Nephron (organoid): ENCODE measurements around the gene WWOX.

ENCODE experiments used
- H3K27ac Mint-ChIP-seq, 3 experiments: 2 replicates each; pipeline ENCODE4 v1.8.0; 2020; ENCODE audit warnings: mixed read lengths in 3 of 3, mild to moderate bottlenecking in 2 of 3, moderate library complexity in 1 of 3
- H3K27me3 Mint-ChIP-seq: 2 replicates; pipeline ENCODE4 v1.8.0; 2021; ENCODE audit warnings: low read depth, mild to moderate bottlenecking, moderate library complexity, mixed read lengths
- H3K36me3 Mint-ChIP-seq: 2 replicates; pipeline ENCODE4 v1.8.0; 2020; ENCODE audit warnings: low read depth, mixed read lengths
- H3K4me1 Mint-ChIP-seq: 2 replicates; pipeline ENCODE4 v1.8.0; 2020; ENCODE audit warnings: mixed read lengths
- H3K4me3 Mint-ChIP-seq, 3 experiments: 2 replicates each; pipeline ENCODE4 v1.8.0; 2020; ENCODE audit warnings: mild to moderate bottlenecking in 3 of 3, mixed read lengths in 3 of 3, moderate library complexity in 2 of 3
- H3K9me3 Mint-ChIP-seq: 2 replicates; pipeline ENCODE4 v1.8.0; 2020; ENCODE audit warnings: mixed read lengths
- CTCF ChIP-seq, 3 experiments: fragments of 200-600 bp; sonication (generic); IDR thresholded peaks; one replicate each; pipeline ENCODE4 v1.5.0; 2021; ENCODE audit warnings: antibody characterized with exemption in 3 of 3; ENCODE audit not compliant: unreplicated experiment in 3 of 3

WWOX gene

GRCh38 chr16:78249832-78250231 is 150.4 kb downstream of the WWOX start:
- H3K4me3 Mint-ChIP-seq: no peak overlapping the region
- H3K36me3 Mint-ChIP-seq: no peaks in the 10 kb centered on the region
- H3K4me1 Mint-ChIP-seq: peaks cover 9% of the 10 kb centered on the region
- H3K9me3 Mint-ChIP-seq: no peaks in the 10 kb centered on the region
- peak overlapping the region; percentile 5 to 76 (median 51) for H3K27ac Mint-ChIP-seq
- no peak for TF ChIP-seq CTCF (IDR thresholded peaks at IDR 0.05; ENCODE audit: unreplicated experiment in 3 of 3)
- H3K27me3 Mint-ChIP-seq: peaks cover 16% of the 10 kb centered on the region

- no peak overlapping the region for H3K4me3 Mint-ChIP-seq
- H3K4me1 Mint-ChIP-seq: peaks cover under 1% of the 10 kb centered on the region
- H3K9me3 Mint-ChIP-seq: no peaks in the 10 kb centered on the region
- no peak for TF ChIP-seq CTCF (IDR thresholded peaks at IDR 0.05; ENCODE audit: unreplicated experiment in 3 of 3)
- peaks cover 16% of the 10 kb centered on the region for H3K27me3 Mint-ChIP-seq
- H3K36me3 Mint-ChIP-seq: no peaks in the 10 kb centered on the region
- H3K27ac Mint-ChIP-seq: peak overlapping the region in 1 of 3 experiments; percentile 6
Measured at GRCh38 chr16:78251115-78251514, 151.7 kb downstream of the WWOX start.

- H3K4me3 Mint-ChIP-seq: no peak overlapping the region
- peaks cover 16% of the 10 kb centered on the region for H3K27me3 Mint-ChIP-seq
- no peak overlapping the region for H3K27ac Mint-ChIP-seq
Measured at GRCh38 chr16:78252757-78253156, 153.3 kb downstream of the WWOX start.

GRCh38 chr16:78254841-78255240 is 155.4 kb downstream of the WWOX start:
- Mint-ChIP-seq H3K4me1 (peaks cover 20% of the 10 kb centered on the region), H3K27me3 (peaks cover 13% of the 10 kb centered on the region), H3K36me3 (no peaks in the 10 kb centered on the region), H3K27ac (no peak overlapping the region), H3K9me3 (no peaks in the 10 kb centered on the region), H3K4me3 (no peak overlapping the region)
- TF ChIP-seq CTCF (IDR thresholded peaks at IDR 0.05; ENCODE audit: unreplicated experiment in 3 of 3): no peak

More at GRCh38 chr16:78252757-78253156, 153.3 kb downstream of the WWOX start:
- H3K4me1 Mint-ChIP-seq: peaks cover 9% of the 10 kb centered on the region
- no peak for TF ChIP-seq CTCF (IDR thresholded peaks at IDR 0.05; ENCODE audit: unreplicated experiment in 3 of 3)
- H3K36me3 Mint-ChIP-seq: no peaks in the 10 kb centered on the region
- H3K9me3 Mint-ChIP-seq: no peaks in the 10 kb centered on the region

GRCh38 chr16:78256686-78257375 is 157.4 kb downstream of the WWOX start:
- Mint-ChIP-seq H3K36me3 (no peaks in the 10 kb centered on the region), H3K4me1 (peaks cover 20% of the 10 kb centered on the region), H3K27ac (peak overlapping the region in 2 of 3 experiments; percentile 22 to 37), H3K27me3 (peaks cover 3% of the 10 kb centered on the region), H3K9me3 (no peaks in the 10 kb centered on the region), H3K4me3 (no peak overlapping the region)
- TF ChIP-seq CTCF (IDR thresholded peaks at IDR 0.05; ENCODE audit: unreplicated experiment in 3 of 3): no peak

GRCh38 chr16:78257376-78257728 is 157.9 kb downstream of the WWOX start:
- H3K27ac Mint-ChIP-seq: peak overlapping the region in 2 of 3 experiments; percentile 22 to 37
- peaks cover 3% of the 10 kb centered on the region for H3K27me3 Mint-ChIP-seq
- no peaks in the 10 kb centered on the region for H3K36me3 Mint-ChIP-seq
- no peak overlapping the region for H3K4me3 Mint-ChIP-seq
- no peak for TF ChIP-seq CTCF (IDR thresholded peaks at IDR 0.05; ENCODE audit: unreplicated experiment in 3 of 3)
- peaks cover 20% of the 10 kb centered on the region for H3K4me1 Mint-ChIP-seq
- H3K9me3 Mint-ChIP-seq: no peaks in the 10 kb centered on the region
